HFF-Myc (cell line): ENCODE results near the gene VAT1L.

ENCODE experiments used
- DNase-seq: peaks from one replicate; pipeline ENCODE4 v3.0.0-alpha.2; 2011; ENCODE audit warnings: low read depth; ENCODE audit errors: extremely low read depth
- H3K4me3 ChIP-seq: replicated peaks from 2 replicates; pipeline ENCODE4 v1.5.1; 2011; ENCODE audit warnings: low read depth, mild to moderate bottlenecking, control low read depth, low read length
- CTCF ChIP-seq: IDR thresholded peaks from 2 replicates; pipeline ENCODE4 v1.5.1; 2012; ENCODE audit warnings: mild to moderate bottlenecking, low read depth, low read length, control low read depth; ENCODE audit errors: missing control alignments

Gene VAT1L

DNA sequence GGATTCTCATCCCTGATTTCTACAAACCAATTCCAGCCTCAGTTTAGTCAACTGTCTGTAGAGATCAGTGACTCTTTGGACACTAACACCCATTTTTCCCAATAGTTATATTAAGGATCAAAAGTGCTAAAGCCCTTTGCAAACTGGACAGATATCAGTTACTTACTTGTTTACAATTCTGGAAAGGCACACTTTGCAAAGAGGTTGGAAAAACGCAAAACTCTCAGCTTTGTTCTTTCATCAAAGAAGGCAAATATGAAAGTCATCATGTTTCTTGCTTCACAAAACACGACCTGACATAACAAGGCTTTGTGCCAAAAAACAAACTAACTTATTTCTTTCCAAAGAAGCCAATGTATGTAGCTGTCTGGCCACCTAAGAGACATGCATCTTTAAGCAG lies 26.1 kb upstream of the VAT1L start:
- no peak for TF ChIP-seq CTCF
- DNase-seq = no peak

DNA sequence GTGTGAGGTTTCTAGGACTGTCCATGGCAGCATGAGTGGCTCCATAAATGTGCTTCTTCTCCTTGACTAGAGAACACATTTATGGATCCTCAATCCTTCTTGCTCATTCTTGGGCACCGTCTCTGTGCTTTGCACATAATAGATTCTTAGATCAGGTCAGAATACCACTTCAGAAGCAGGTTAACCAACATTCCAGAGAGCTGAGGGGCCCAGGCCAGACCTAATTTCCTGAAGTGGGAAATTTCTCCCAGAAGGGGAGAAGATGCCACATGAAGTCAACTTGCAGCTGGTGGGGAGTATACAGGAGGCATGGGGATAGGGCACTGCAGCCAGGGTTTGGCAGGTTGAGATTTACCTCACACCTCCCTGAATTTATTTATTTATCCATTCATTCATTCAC lies 24.4 kb upstream of the VAT1L start:
- H3K4me3 ChIP-seq = no peak overlapping the region
- no peak for TF ChIP-seq CTCF
- DNase-seq = no peak

More for the DNA sequence above, 26.1 kb upstream of the VAT1L start:
- no peak overlapping the region for H3K4me3 ChIP-seq

- H3K4me3 ChIP-seq = no peak overlapping the region
- no peak for DNase-seq
- no peak for TF ChIP-seq CTCF
These were observed 21.2 kb upstream of the VAT1L start for GRCh38 chr16:77767211-77767610.

DNA sequence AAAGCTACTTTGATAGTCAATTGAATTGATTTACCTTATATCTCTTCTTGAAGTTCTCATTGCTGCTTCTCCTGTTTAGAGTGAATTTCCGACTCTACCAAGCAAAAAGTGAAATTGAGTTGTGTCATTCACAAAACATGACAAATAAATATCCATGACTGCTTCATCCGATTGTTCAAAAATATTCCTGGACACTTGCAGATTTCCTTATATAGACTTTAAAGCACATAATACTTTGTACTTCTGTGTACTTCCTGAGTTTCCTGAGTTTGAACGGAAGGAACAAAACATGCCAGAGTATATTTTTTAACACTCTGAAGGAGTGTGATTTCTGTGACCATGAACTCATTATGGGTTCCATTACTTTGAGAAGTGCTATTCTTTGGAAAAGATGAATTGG lies 20.5 kb upstream of the VAT1L start:
- TF ChIP-seq CTCF = no peak
- DNase-seq = no peak
- H3K4me3 ChIP-seq = no peak overlapping the region

GRCh38 chr16:77775911-77776909 lies 12.2 kb upstream of the VAT1L start:
- H3K4me3 ChIP-seq = no peak overlapping the region
- DNase-seq = no peak
- no peak for TF ChIP-seq CTCF

- no peak overlapping the region for H3K4me3 ChIP-seq
- no peak for DNase-seq
- no peak for TF ChIP-seq CTCF
These were observed 10.6 kb upstream of the VAT1L start for GRCh38 chr16:77777745-77778144.
